ENCODE data around the gene SEC61B.

Gene SEC61B

DNA sequence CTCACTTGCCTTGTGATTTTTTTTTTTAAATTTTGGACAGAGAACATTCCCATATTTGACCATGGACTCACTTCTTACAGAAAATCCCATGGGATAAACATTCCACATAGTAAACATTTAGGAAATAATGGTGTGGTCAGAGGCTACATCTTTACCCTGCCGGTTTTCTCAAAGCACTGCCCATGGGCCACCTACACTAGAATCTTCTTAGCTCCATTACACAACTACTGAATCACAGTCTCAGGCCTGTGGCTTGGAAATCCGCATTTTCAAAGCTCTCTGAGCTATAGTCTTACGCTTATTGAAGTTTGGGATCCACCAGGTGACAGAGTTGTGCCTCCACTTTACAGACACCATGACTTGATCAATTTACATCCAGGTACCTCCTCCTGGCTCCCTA, 39.7 kb upstream of the SEC61B start:
- no peaks in the 10 kb centered on the region for H3K36me3 ChIP-seq (ENCODE audit: control insufficient read depth in 2 of 2, insufficient read depth in 2 of 2, low read length in 2 of 2)
- peaks cover 14% of the 10 kb centered on the region for H3K4me1 ChIP-seq (ENCODE audit: control insufficient read depth, insufficient read depth, low read length)
- no peak overlapping the region for H3K27ac ChIP-seq (ENCODE audit: low read length)
- no peaks in the 10 kb centered on the region for H3K9me3 ChIP-seq (ENCODE audit: control insufficient read depth in 2 of 2, low read length in 2 of 2)
- no peak overlapping the region for H3K9ac ChIP-seq (ENCODE audit: low read length in 2 of 2)
- no peaks in the 10 kb centered on the region for H3K27me3 ChIP-seq (ENCODE audit: control insufficient read depth in 1 of 2, insufficient read depth in 2 of 2, low read length in 2 of 2)
- H3K4me3 ChIP-seq (ENCODE audit: low read length in 2 of 2), result no peak overlapping the region

GRCh38 chr9:99183616-99184015, 38.5 kb upstream of the SEC61B start:
- Histone ChIP-seq H3K4me1 (ENCODE audit: control insufficient read depth, insufficient read depth, low read length) (peaks cover 14% of the 10 kb centered on the region), H3K9me3 (ENCODE audit: control insufficient read depth in 2 of 2, low read length in 2 of 2) (no peaks in the 10 kb centered on the region), H3K27me3 (ENCODE audit: control insufficient read depth in 1 of 2, insufficient read depth in 2 of 2, low read length in 2 of 2) (no peaks in the 10 kb centered on the region), H3K36me3 (ENCODE audit: control insufficient read depth in 2 of 2, insufficient read depth in 2 of 2, low read length in 2 of 2) (no peaks in the 10 kb centered on the region), H3K27ac (ENCODE audit: low read length) (no peak overlapping the region), H3K4me3 (ENCODE audit: low read length in 2 of 2) (no peak overlapping the region), H3K9ac (ENCODE audit: low read length in 2 of 2) (no peak overlapping the region)

- Histone ChIP-seq H3K27me3 (ENCODE audit: control insufficient read depth in 1 of 2, insufficient read depth in 2 of 2, low read length in 2 of 2) (peaks cover under 1 to 2% of the 10 kb centered on the region in 2 donors), H3K4me3 (ENCODE audit: low read length in 2 of 2) (no peak overlapping the region), H3K9ac (ENCODE audit: low read length in 2 of 2) (no peak overlapping the region), H3K4me1 (ENCODE audit: control insufficient read depth, insufficient read depth, low read length) (peaks cover 14% of the 10 kb centered on the region), H3K27ac (ENCODE audit: low read length) (no peak overlapping the region), H3K36me3 (ENCODE audit: control insufficient read depth in 2 of 2, insufficient read depth in 2 of 2, low read length in 2 of 2) (no peaks in the 10 kb centered on the region), H3K9me3 (ENCODE audit: control insufficient read depth in 2 of 2, low read length in 2 of 2) (no peaks in the 10 kb centered on the region)
Measured at GRCh38 chr9:99184110-99184474, 38.0 kb upstream of the SEC61B start.

GRCh38 chr9:99184475-99185347, 37.4 kb upstream of the SEC61B start:
- Histone ChIP-seq H3K4me3 (ENCODE audit: low read length in 2 of 2) (peak overlapping the region; percentile 50 to 74), H3K9ac (ENCODE audit: low read length in 2 of 2) (peak overlapping the region in 1 of 2 donors; percentile 47), H3K4me1 (ENCODE audit: control insufficient read depth, insufficient read depth, low read length) (peaks cover 14% of the 10 kb centered on the region), H3K36me3 (ENCODE audit: control insufficient read depth in 2 of 2, insufficient read depth in 2 of 2, low read length in 2 of 2) (no peaks in the 10 kb centered on the region), H3K27ac (ENCODE audit: low read length) (no peak overlapping the region), H3K9me3 (ENCODE audit: control insufficient read depth in 2 of 2, low read length in 2 of 2) (no peaks in the 10 kb centered on the region), H3K27me3 (ENCODE audit: control insufficient read depth in 1 of 2, insufficient read depth in 2 of 2, low read length in 2 of 2) (peaks cover 2 to 3% of the 10 kb centered on the region in 2 donors)

GRCh38 chr9:99185348-99185632, 36.8 kb upstream of the SEC61B start:
- peaks cover 2 to 3% of the 10 kb centered on the region in 2 donors for H3K27me3 ChIP-seq (ENCODE audit: control insufficient read depth in 1 of 2, insufficient read depth in 2 of 2, low read length in 2 of 2)
- no peaks in the 10 kb centered on the region for H3K9me3 ChIP-seq (ENCODE audit: control insufficient read depth in 2 of 2, low read length in 2 of 2)
- peak overlapping the region in 1 of 2 donors; percentile 74 for H3K4me3 ChIP-seq (ENCODE audit: low read length in 2 of 2)
- H3K4me1 ChIP-seq (ENCODE audit: control insufficient read depth, insufficient read depth, low read length), result peaks cover 14% of the 10 kb centered on the region
- H3K27ac ChIP-seq (ENCODE audit: low read length), result no peak overlapping the region
- no peaks in the 10 kb centered on the region for H3K36me3 ChIP-seq (ENCODE audit: control insufficient read depth in 2 of 2, insufficient read depth in 2 of 2, low read length in 2 of 2)
- no peak overlapping the region for H3K9ac ChIP-seq (ENCODE audit: low read length in 2 of 2)

DNA sequence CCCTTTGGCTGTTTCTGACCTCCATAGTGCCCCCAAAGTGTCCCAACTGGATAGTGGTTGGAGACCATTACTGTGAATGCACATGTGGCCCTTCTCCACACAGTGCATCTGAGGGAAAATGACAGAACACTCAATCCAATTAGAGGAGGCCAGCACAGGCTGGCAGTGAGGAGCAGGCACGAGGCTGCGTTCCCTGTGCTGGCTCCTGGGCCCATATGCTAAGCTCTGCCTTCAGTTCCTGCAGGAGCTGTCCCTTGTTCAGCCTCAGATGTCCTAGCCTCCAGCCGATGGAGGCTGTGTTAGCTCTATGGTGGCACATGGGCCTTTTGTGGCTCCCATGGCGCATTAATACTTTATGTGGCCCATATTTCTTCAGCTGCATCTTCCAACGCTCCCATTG, 36.1 kb upstream of the SEC61B start:
- Histone ChIP-seq H3K9ac (ENCODE audit: low read length in 2 of 2) (no peak overlapping the region), H3K27ac (ENCODE audit: low read length) (no peak overlapping the region), H3K4me1 (ENCODE audit: control insufficient read depth, insufficient read depth, low read length) (peaks cover 14% of the 10 kb centered on the region), H3K27me3 (ENCODE audit: control insufficient read depth in 1 of 2, insufficient read depth in 2 of 2, low read length in 2 of 2) (peaks cover 3 to 4% of the 10 kb centered on the region in 2 donors), H3K4me3 (ENCODE audit: low read length in 2 of 2) (no peak overlapping the region), H3K36me3 (ENCODE audit: control insufficient read depth in 2 of 2, insufficient read depth in 2 of 2, low read length in 2 of 2) (no peaks in the 10 kb centered on the region), H3K9me3 (ENCODE audit: control insufficient read depth in 2 of 2, low read length in 2 of 2) (no peaks in the 10 kb centered on the region)

DNA sequence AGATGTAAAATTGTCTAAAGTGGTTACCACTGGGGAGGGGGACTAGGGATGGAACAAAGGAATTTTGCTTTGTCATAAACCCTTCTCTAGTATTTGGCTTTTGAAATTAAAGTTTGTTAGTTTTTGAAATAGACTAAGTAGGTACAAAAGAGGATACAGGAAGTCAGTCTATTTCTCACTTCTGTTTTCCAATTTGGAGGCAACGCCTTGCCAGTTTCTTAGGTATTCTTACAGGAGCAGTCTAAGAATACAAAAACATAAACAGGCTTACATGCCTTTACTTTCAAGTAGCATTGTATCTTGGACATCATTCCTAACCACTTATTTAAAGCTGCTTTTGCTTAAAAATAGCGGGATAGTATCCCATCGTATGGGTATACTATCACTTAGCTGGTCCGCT, 34.8 kb upstream of the SEC61B start:
- peaks cover 3 to 4% of the 10 kb centered on the region in 2 donors for H3K27me3 ChIP-seq (ENCODE audit: control insufficient read depth in 1 of 2, insufficient read depth in 2 of 2, low read length in 2 of 2)
- H3K9ac ChIP-seq (ENCODE audit: low read length in 2 of 2), result no peak overlapping the region
- peaks cover 14% of the 10 kb centered on the region for H3K4me1 ChIP-seq (ENCODE audit: control insufficient read depth, insufficient read depth, low read length)
- no peaks in the 10 kb centered on the region for H3K9me3 ChIP-seq (ENCODE audit: control insufficient read depth in 2 of 2, low read length in 2 of 2)
- H3K4me3 ChIP-seq (ENCODE audit: low read length in 2 of 2), result no peak overlapping the region
- H3K27ac ChIP-seq (ENCODE audit: low read length), result no peak overlapping the region
- no peaks in the 10 kb centered on the region for H3K36me3 ChIP-seq (ENCODE audit: control insufficient read depth in 2 of 2, insufficient read depth in 2 of 2, low read length in 2 of 2)

- H3K36me3 ChIP-seq (ENCODE audit: control insufficient read depth in 2 of 2, insufficient read depth in 2 of 2, low read length in 2 of 2), result no peaks in the 10 kb centered on the region
- H3K27ac ChIP-seq (ENCODE audit: low read length), result no peak overlapping the region
- no peak overlapping the region for H3K9ac ChIP-seq (ENCODE audit: low read length in 2 of 2)
- no peaks in the 10 kb centered on the region for H3K9me3 ChIP-seq (ENCODE audit: control insufficient read depth in 2 of 2, low read length in 2 of 2)
- H3K4me1 ChIP-seq (ENCODE audit: control insufficient read depth, insufficient read depth, low read length), result peaks cover 10% of the 10 kb centered on the region
- H3K27me3 ChIP-seq (ENCODE audit: control insufficient read depth in 1 of 2, insufficient read depth in 2 of 2, low read length in 2 of 2), result peaks cover 3 to 4% of the 10 kb centered on the region in 2 donors
- H3K4me3 ChIP-seq (ENCODE audit: low read length in 2 of 2), result no peak overlapping the region
Measured at GRCh38 chr9:99189186-99189585, 32.9 kb upstream of the SEC61B start.

DNA sequence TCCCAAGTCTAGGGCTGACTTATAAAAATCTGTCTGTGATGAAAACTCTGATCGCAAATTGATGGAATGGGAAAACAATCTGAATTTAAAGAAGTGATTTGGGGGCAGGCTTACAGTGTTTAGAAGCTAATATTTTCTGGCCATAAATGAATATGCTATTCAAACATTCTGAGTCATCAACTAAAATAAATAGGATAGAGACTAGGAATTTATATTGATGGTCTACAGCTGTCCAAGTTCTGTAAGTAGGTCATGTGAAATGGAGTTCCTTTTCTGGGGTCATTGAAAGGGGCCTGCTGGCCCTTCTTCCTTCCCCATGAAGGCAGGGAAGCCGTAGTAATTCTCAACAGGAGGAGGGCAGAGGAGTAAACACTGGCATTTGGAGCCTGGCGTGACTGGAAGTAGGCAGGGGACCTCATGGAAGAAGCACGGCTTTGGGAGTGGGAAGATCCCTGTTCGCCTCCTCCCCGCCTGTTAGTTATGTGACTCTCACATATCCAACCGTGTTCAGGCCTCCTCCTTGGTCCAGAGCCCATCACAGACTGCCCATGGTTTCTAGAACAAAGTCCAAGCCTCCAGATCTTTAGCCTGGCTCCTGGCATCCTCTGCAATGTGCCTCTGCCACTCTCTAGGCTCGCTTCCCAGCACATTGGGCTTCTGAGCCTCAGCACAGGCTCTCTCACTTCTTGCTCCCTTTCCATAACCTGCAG, 32.0 kb upstream of the SEC61B start:
- no peaks in the 10 kb centered on the region for H3K36me3 ChIP-seq (ENCODE audit: control insufficient read depth in 2 of 2, insufficient read depth in 2 of 2, low read length in 2 of 2)
- peaks cover 3 to 4% of the 10 kb centered on the region in 2 donors for H3K27me3 ChIP-seq (ENCODE audit: control insufficient read depth in 1 of 2, insufficient read depth in 2 of 2, low read length in 2 of 2)
- peaks cover 3% of the 10 kb centered on the region for H3K4me1 ChIP-seq (ENCODE audit: control insufficient read depth, insufficient read depth, low read length)
- no peak overlapping the region for H3K27ac ChIP-seq (ENCODE audit: low read length)
- peaks cover 0 to 4% of the 10 kb centered on the region in 2 donors for H3K9me3 ChIP-seq (ENCODE audit: control insufficient read depth in 2 of 2, low read length in 2 of 2)
- H3K4me3 ChIP-seq (ENCODE audit: low read length in 2 of 2), result no peak overlapping the region
- no peak overlapping the region for H3K9ac ChIP-seq (ENCODE audit: low read length in 2 of 2)

DNA sequence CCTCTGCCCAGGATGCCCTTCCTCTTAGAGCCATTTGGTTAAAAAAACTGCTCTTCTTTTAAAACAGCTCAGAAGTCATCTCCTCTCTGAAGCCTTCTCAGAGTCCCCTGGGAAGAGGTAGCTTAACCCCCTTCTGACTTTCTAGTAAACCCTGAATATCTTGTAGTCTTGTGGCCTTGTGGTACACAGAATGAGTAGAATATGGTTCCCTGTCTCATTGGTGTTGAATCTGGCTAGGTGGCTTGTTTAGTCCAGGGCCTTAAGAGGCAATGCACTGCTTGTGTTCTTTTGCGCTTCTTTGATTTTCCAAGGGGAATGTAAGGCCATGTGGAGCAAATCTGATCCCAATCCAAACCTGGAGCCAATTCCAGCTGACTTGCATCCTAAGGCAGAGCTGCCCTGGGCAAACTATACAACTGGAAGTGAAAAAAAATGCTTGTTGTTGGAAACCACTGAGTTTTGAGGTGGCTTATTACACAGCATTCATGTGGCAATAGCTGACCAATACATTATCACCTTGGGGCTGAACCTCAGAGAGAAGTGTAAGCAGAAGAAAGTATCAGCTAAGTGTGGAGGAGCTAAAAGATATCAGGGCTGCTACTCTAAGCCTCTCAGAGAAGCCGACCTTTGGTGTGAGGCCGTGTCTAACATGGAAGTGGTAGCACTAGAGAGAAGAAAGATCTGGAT, 31.3 kb upstream of the SEC61B start:
- Histone ChIP-seq H3K36me3 (ENCODE audit: control insufficient read depth in 2 of 2, insufficient read depth in 2 of 2, low read length in 2 of 2) (no peaks in the 10 kb centered on the region), H3K4me1 (ENCODE audit: control insufficient read depth, insufficient read depth, low read length) (no peaks in the 10 kb centered on the region), H3K4me3 (ENCODE audit: low read length in 2 of 2) (no peak overlapping the region), H3K27ac (ENCODE audit: low read length) (no peak overlapping the region), H3K9me3 (ENCODE audit: control insufficient read depth in 2 of 2, low read length in 2 of 2) (peaks cover 0 to 4% of the 10 kb centered on the region in 2 donors), H3K27me3 (ENCODE audit: control insufficient read depth in 1 of 2, insufficient read depth in 2 of 2, low read length in 2 of 2) (peaks cover 3 to 4% of the 10 kb centered on the region in 2 donors), H3K9ac (ENCODE audit: low read length in 2 of 2) (no peak overlapping the region)
